HG03469 (cell line): Measurements from ENCODE around the gene U2SURP.
"Not testable (repeated sequence)": the region's sequence is repeated elsewhere in the genome, so short reads cannot be mapped to it uniquely, and the experiment has no call there.

Source experiments
- ATAC-seq: cut with Tn5 transposase; IDR thresholded peaks from one replicate; pipeline ENCODE4 v1.9.1; 2021; ENCODE audit warnings: mild to moderate bottlenecking, moderate library complexity, moderate number of reproducible peaks; ENCODE audit not compliant: unreplicated experiment

The U2SURP gene

DNA sequence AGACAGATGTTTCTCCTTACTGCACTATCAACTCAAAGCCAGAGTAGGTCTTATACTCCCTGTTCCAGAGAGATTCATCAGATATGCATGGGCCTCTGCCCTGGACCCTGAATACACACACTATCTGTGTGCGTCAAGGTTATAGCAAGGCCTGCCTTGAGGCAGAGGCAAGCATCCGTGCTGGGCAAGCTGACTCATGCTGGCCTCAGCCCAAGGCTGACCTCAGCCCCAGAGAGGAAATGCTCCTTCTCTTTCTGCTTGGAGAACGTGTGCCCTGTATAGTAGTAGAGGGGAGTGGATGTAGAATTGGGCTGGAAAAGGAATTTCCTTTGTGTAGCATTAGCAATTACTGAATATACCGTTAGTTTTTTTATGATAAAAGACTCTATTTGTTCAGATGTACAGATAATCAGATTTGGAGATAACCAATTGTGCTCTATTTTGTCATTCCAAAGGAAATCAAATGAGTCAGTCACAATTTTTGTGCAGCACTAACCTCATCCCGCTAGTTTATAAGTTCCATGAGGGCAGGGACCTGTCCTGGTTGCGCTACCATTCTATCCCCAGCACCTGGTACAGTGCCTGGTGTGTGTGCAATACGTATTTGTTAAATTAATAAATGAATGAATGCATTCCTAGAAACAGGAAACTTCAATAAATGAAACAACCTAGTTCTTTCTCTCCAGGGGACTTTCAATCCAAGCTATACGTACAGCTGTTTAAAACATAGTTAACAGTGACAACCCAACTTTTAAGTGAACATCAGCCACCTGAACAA is 24.6 kb upstream of the U2SURP start:
- ATAC-seq, result no peak

DNA sequence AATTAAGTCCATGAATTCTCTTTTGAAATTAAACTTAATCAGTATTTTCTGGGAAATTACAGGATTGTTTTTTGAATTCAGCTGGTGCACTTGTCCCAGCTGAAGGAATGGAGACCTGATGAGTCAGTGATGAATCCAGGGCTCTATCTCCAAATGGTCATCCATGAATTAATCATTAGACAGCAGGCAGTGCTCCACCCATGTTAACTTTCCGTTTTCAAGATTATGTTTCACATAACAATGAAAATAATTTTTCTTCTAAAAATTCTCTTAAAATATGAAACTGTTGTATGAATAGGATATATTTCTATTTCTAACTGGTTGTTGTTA is 24.0 kb upstream of the U2SURP start:
- no peak for ATAC-seq

DNA sequence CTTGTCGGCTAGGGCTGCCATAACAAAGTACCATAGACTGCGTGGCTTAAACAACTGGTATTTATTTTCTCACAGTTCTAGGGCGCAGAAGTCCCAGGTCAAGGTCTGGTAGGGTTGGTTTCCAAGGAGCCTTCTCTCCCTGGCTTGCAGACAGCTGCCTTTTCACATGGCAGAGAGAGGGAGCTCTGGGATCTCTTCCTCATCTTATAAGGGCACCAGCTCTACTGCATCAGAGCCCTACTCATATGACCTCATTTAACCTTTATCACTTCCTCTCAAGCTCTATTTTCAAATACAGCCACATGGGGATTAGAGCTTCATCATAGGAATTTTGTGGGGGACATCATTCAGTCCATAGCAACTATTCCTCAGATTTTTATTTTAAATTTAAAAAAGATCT is 20.3 kb upstream of the U2SURP start:
- no peak for ATAC-seq

DNA sequence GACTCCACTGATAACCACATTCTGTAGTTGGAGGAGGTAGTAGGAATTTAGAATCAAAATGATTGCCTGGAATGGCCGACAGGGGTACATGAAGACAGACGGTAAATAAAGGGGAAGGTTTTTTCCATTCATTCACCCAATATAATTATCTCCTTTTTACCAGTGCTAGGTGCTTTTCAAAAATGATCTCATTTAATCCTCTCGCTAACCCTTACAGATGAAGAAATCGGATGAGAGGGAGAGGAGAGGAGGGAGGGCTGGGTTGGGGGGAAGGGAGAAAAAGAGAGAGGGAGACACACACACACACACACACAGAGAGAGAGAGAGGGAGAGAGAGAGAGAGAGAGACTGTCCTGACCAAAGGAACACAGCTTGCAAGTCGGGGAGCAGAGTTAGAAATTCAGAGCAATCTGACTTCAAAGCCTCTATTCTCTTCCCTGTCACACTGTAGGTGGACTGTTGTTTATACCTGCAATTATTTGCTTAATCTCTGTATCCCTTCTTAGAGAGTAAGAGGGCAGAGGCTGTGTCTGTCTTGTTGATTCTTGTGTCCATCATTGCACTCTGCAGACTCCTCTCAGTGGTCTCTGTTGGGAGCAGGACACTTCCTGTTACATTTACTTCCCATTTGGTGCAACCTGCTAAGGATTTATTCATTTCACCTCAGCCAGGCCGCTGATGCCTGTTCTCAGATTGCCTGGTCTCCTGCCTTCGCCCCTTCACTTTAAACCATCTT is 19.2 kb upstream of the U2SURP start:
- ATAC-seq, result no peak

DNA sequence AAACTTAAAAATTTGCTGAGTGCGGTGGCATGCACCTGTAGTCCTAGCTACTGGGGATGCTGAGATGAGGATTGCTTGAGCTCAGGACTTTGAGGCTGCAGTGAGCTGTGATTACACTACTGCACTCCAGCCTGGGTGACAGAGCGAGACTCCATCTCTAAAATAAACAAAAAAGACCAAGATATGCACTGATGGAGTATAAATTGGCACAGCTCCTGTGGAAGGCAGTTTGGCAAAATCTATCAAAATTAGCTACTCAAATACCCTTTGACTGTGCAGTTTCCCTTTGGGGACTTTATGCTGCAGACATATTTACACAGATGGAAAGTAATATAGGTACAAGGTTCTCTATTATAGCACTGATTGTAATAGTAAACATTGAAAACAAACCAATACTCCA is 18.1 kb upstream of the U2SURP start:
- ATAC-seq, result no peak

DNA sequence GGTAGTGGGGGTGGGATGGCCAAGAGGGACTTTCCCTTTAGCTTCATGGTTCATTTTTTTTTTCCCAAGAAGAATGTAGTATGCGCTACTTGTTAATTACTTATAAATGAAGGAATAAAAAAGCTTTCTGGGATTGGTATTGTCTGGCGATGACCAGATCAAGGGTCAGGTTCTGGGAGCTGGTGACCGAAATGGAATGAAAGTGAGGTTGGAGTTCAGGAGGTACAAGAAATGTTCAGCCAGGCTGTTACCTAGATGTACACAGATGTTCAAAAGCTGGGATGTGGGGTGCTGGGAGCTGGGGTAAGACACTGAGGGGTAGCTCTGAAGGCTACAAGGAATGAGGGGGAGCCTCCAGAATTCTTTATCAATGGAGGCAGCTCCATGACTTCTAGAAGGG is 17.1 kb upstream of the U2SURP start:
- ATAC-seq, result no peak

DNA sequence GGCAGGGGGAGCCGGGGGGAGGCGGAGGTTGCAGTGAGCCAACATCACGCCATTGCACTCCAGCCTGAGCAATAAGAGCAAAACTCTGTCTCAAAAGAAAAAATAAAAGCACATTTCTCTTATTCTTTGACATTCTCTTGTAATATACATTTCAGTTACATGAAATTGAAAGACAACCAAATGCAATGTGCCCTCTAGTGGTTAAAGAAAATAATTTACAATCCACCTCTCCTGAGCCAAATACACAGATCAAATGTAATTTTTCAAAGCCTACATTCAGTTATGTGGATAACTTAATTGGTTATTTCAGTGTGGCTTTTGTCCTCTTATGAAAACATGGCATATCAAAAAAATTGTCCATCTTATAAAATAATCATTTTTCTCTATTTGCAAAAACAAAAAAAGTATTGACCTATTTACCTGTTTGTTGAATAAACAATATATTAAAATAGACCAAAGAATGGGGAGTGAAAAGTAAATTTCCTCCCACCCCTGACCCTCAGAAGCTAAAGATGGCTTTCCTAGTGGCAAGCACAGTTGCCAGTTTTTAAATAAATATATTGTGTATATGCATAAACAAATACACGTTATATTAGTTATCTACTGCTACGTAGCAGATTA is 14.2 kb upstream of the U2SURP start:
- no peak for ATAC-seq

DNA sequence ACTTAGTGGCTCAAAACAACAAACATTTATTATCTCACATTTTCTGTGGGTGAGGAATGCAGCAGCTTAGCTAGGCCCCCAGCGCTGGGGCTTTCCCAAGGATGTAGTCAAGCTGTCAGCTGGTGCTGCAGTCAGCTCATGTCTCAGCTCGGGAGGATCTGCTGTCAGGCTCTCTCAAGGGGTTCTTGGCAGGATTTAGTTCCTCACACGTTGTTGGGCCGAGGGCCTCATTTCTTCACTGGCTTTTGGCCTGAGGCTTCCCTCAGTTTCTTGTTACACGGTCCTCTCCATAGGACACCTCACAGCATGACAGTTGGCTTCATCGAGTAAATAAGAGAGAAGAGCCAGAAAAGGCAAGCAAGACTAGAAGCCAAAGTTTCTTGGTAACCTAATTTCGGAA is 13.7 kb upstream of the U2SURP start:
- ATAC-seq, result peak; percentile 57

DNA sequence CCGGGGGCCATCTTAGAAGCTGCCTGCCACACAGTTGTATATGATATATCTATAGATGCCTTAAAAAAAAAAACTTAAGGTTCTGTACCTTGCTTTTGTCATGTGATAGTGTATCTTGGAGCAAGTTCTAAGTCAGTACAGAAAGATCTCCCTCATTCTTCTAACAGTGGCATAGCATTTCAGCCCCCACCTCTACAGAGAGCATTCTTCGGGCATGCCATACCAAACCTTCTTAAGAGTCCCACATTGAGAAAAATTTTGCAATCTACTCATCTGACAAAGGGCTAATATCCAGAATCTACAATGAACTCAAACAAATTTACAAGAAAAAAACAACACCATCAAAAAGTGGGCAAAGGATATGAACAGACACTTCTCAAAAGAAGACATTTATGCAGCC is 13.1 kb upstream of the U2SURP start:
- not testable (repeated sequence) for ATAC-seq

DNA sequence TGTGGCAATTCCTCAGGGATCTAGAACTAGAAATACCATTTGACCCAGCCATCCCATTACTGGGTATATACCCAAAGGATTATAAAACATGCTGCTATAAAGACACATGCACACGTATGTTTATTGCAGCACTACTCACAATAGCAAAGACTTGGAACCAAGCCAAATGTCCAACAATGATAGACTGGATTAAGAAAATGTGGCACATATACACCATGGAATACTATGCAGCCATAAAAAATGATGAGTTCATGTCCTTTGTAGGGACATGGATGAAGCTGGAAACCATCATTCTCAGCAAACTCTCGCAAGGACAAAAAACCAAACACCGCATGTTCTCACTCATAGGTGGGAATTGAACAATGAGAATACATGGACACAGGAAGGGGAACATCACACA is 12.5 kb upstream of the U2SURP start:
- ATAC-seq, result not testable (repeated sequence)

DNA sequence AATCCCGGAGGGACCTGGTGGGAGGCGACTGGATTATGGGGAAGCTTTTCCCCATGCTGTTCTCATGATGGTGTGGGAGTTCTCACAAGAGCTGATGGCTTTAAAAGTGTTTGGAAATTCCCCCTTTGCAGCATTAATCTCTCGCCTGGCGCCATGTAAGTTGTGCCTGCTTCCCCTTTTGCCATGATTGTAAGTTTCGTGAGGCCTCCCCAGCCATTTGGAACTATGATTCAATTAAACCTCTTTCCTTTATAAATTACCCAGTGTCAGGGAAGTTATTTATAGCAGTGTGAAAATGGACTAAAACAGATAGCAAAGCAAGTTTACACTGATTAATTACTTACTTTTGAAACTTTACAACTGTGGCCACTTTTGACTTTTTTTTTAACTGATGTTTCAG is 10.6 kb upstream of the U2SURP start:
- no peak for ATAC-seq

DNA sequence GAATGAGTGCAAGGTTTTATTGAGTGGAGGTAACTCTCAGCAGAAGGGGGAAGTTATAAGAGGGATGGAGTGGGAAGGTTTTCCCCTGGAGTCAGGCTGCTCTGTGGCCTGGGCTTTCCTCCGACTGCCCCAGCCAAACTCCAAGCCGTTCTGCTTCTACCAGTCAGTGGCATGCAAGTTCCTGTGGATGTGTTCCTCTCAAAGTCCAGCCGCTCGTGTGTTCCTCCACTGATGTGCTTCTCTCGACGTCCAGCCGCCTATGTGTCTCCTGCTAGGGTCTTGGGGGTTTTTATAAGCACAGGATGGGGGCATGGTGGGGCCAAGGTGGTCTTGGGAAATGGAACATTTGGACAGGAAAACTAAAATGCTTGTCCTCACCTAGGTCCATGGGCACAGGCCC is 9.0 kb upstream of the U2SURP start:
- no peak for ATAC-seq

DNA sequence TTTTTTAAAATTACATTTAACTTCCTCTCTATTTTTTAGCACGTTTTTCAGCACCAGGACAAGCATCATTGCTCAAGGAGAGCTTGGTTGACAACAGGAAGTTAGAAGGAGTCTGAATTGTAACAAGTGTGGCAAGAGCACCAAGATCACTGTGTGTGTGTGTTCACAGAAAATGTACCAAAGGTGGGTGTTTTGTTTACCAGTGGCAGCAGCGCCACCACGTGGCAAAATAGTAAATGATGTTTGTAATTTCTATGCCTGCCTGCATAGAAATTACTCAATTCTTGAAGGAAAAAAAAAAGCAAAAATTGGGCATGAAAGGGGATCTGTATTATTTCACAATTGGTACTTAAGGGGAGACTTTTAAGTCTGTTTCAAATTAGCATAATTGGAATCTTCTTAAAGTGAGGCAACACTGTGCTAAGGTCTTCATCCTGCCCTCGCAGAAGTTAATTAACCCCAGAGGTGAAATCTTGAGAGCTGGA is 7.4 kb upstream of the U2SURP start:
- ATAC-seq, result peak; percentile 66

DNA sequence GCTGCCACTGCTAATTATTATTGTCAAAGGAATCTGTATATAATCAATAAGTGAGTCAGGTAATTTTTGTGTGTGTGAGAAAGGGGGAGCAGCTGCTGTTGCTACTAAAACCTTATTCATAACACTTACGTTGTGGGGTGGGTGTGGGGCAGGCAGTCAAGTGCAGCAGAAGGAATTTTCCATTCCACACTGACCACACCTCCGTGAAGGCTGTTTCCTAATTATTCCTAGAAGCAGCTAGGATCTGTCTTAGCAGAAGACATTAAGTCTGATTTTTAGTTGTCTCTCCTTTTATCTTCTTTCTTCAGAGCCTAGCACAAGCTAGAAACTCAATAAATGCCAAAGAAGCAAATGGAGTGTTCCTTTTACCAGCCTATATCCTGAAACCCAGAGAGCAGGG is 4.0 kb upstream of the U2SURP start:
- no peak for ATAC-seq

DNA sequence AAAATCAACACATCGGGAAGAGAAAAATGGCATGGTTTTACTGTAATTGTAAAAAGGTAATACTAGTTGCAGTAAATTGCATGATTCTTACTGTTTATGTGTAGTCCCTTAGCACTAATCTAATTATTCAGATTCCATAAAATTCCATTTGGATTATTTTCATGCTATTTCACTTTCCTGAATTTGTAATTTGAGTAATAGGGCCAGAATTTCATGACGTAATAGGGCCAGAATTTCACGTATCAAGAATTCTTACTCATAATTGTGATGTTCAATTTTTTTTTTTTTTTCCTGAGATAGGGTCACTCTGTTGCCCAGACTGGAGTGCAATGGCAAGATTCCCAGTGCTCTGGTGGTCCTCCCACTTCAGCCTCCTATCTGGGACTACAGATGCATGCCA is 2.9 kb upstream of the U2SURP start:
- no peak for ATAC-seq

DNA sequence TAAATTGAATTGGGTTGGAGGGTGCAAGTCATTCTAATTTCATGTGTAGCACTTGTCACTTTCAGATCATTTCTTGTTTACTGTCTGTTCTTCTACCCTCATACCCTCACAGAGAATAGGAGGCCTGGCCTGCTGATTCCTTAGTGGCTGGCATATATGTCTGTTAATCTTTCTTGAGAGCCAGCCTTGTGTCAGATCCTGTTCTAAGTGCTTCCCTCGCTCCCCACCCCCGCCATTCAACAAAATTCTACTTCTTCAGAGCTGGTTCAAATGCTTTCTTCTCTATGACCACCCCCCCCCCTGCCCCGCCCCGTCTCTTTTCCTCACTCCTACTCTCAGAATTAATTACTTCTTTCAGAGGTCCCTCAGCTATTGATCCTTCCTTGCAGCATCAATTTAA is 1.5 kb upstream of the U2SURP start:
- ATAC-seq, result no peak

DNA sequence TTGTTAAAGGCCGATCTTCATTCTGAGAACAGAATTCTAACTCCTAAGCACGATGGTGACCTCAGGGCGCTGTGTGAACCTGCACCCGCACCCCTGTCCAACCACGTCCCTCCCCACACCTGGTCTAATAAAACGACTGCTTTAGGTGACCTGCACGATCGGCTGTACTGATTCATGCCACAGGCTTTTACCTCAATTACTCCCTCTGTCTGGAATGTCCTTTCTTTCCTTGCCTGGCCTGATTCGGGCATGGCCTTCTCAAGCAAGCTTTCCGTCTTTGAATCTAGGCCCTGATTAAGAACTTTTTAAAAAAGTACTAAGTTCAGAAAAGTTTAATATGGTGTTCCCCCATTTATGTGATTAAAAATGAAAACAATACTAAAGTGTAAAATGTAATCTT is 842 bp upstream of the U2SURP start:
- no peak for ATAC-seq

DNA sequence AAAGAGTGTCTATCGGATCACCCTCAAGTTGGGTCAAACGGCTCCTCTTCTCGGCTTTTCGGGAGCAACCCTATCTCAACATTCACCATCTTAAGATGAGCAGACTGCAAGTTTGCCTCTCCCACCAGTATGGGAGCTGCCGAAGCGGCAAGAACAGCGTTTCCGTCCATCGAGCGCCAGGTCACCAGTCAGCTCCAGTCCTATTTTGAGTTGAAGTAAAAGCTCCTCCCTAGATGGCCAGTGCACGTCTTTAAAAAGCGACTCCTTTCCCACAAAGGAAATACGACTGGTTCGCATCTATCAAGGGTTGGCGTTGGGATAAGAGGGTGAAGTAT is 369 bp upstream of the U2SURP start:
- ATAC-seq, result peak; percentile 51

DNA sequence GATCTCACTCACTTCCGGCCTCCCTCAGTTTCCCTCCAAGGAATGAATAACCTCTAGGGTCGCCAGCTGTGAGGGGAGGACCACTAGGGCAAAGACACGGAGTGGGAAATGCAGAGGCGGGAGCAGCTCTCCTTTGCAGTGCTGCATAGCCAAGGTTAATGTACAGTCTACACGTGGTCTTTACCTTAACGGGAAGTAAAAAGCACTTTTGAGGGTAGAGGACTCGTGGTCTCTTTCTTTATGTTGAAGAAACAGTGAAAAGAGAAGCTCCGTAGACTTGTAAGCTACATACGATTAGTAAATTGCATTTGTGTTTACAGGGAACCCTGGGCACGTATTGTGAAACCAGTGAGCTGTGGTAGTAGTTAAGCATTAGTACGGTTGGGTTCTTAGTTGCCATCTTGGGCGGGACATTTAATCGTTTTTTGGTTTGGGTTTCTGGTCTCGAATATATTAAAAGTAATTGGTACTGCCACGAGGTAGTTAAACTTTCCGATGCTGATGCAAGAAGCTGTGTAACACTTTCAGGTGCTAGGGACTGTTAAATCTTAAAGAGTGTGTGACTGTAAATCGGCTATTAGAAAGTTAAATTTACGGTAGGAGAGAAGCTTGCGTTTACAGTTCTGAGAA is 828 bp downstream of the U2SURP start:
- peak; percentile 18 for ATAC-seq

DNA sequence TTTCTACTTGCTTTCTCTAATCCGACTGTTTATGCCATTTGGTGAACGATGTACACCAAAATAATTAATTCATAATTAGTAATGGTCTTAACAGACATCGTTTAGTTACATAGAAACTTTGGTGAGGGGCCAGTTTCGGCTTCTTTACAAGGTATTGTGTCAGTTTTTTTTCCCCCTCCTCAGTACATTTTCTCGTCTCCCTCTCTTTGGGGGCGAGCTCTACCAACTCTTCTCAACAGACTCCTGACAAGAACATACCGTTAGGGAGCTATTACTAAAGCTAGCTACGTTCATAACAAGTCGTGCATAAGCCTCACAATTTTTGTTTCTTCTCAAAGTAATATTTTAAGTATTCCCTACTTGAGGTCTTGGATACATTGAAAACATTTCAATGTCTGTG is 1.4 kb downstream of the U2SURP start:
- no peak for ATAC-seq

DNA sequence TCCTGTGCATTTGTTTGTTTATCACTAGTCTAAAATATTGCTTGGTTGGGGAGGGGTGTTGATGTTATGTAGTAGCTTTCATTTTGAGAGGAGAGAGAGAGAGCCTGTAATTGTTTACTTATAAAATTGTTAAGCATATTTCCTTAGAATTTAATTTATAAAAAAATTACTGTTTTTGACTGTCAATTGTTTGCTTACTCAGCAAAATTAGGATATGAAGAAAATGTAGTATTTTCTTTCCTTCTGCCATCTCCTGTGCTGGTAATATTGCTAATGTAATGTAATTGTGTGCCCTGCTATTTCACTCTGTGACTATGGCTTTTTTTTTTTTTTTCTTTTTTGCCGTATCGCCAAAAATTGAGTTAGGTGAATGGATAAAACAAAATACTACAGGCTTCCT is 3.5 kb downstream of the U2SURP start:
- no peak for ATAC-seq

DNA sequence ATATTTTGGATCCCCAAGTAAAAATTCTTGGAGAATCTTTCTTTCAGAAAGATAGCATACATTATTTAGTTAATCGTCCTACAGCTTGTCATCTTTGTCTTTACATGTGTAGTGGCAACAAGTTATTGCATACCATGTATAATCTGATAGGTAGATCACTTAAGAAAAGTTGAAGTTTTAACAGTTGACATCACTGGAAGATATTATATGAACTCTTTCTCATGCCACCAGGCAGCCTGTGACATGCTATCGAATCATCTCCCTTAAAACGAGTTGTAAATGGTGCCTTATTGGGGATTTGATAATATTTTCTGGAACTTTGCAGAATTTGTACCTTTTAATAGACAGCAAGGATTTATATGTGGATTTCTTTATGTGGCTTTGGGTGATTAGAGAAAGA is 8.7 kb downstream of the U2SURP start:
- no peak for ATAC-seq
